Thymus (tissue), 11 donors: Measurements from ENCODE around the gene MSANTD3. TPM values are rescaled to one million over a fixed set of nuclear protein-coding genes. Genes with fewer than 3 reads are reported as not detected.
A peak's percentile ranks its signal among the peaks of the same experiment; 100 is the strongest.
"Not testable (repeated sequence)": the region's sequence is repeated elsewhere in the genome, so short reads cannot be mapped to it uniquely, and the experiment has no call there.

Experiments
- DNase-seq, 9 donors: peaks; one replicate each; pipeline ENCODE4 v3.0.0-alpha.2; 2013; ENCODE audit warnings: low spot score in 9 of 9, low read depth in 6 of 9, missing footprints in 1 of 9
- H3K27ac ChIP-seq, 2 donors: one replicate each; pipeline ENCODE4 v1.5.1; 2013; ENCODE audit warnings: control low read depth in 1 of 2, low read depth in 1 of 2, low read length in 1 of 2, mild to moderate bottlenecking in 1 of 2, moderate library complexity in 1 of 2
- H3K27me3 ChIP-seq, 2 donors: one replicate each; pipeline ENCODE4 v1.5.1; 2013; ENCODE audit warnings: low read length in 1 of 2; ENCODE audit not compliant: control insufficient read depth in 2 of 2, insufficient read depth in 1 of 2
- H3K36me3 ChIP-seq, 2 donors: one replicate each; pipeline ENCODE4 v1.5.1; 2013; ENCODE audit warnings: low read length in 1 of 2, mild to moderate bottlenecking in 1 of 2, moderate library complexity in 1 of 2; ENCODE audit not compliant: control insufficient read depth in 2 of 2, insufficient read depth in 2 of 2
- H3K4me1 ChIP-seq, 2 donors: one replicate each; pipeline ENCODE4 v1.5.1; 2013; ENCODE audit warnings: low read length in 2 of 2; ENCODE audit not compliant: control insufficient read depth in 2 of 2, insufficient read depth in 2 of 2
- H3K4me3 ChIP-seq, 2 donors: one replicate each; pipeline ENCODE4 v1.5.1; 2013; ENCODE audit warnings: low read length in 2 of 2, control low read depth in 1 of 2, mild to moderate bottlenecking in 1 of 2
- H3K9me3 ChIP-seq, 2 donors: one replicate each; pipeline ENCODE4 v1.5.1; 2013; ENCODE audit warnings: low read length in 1 of 2, mild to moderate bottlenecking in 1 of 2; ENCODE audit not compliant: control insufficient read depth in 2 of 2, insufficient read depth in 1 of 2
- WGBS: extraction: QIAGEN DNeasy Blood & Tissue Kit; methylation state at CpG from one replicate; pipeline ENCODE4 v1.1.7; 2013; 5-methylcytosine and 5-hydroxymethylcytosine counted together
- polyA plus RNA-seq: library from polyadenylated mRNA; stranded (reverse); fragments of 200-250 nt; gene quantifications from one replicate; pipeline ENCODE4 v1.2.3, GENCODE V29; 2013
- total RNA-seq: library from RNA; stranded (reverse); fragments of 120-200 nt; gene quantifications from one replicate; pipeline ENCODE4 v1.2.4, GENCODE V29; 2013
- donor health status: healthy.

MSANTD3 gene
- total and polyA plus RNA-seq, 2 donors: 9.2 to 16.8 TPM

GRCh38 chr9:100437860-100438805 is 11.2 kb downstream of the MSANTD3 start:
- WGBS: 94% methylated on average over 1 of the region's 1 CpG
- DNase-seq: peak; percentile 18 to 71 (median 46)

DNA sequence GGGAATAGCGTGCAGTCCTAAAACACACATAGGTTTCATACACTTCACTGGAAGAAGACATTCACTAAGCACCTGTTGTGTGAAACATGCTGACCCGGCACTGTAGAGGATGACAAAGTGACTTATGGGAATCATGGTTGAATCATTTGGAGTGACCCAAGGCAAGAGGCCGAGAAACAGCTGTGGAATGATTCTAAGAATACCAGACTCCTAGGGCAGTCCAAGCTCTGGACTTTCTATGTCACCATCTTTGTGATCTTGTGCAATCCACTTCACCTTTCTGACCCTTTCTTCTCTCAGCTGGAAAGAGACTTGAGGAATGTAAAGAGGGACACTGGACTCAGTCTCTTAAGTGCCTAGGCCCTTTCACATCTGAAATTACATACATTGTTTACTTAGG is 13.1 kb downstream of the MSANTD3 start:
- Histone ChIP-seq H3K27me3 (no peaks in the 10 kb centered on the region), H3K4me3 (no peak overlapping the region), H3K36me3 (peaks cover 0 to 5% of the 10 kb centered on the region in 2 donors), H3K4me1 (no peaks in the 10 kb centered on the region), H3K9me3 (no peaks in the 10 kb centered on the region), H3K27ac (no peak overlapping the region)
- no peak for DNase-seq
- 98% methylated on average over 3 of the region's 3 CpGs for WGBS

More at GRCh38 chr9:100437860-100438805, 11.2 kb downstream of the MSANTD3 start:
- H3K36me3 ChIP-seq: no peaks in the 10 kb centered on the region
- peaks cover 0 to 1% of the 10 kb centered on the region in 2 donors for H3K4me1 ChIP-seq
- H3K27me3 ChIP-seq: no peaks in the 10 kb centered on the region
- H3K4me3 ChIP-seq: no peak overlapping the region
- no peak overlapping the region for H3K27ac ChIP-seq
- no peaks in the 10 kb centered on the region for H3K9me3 ChIP-seq

DNA sequence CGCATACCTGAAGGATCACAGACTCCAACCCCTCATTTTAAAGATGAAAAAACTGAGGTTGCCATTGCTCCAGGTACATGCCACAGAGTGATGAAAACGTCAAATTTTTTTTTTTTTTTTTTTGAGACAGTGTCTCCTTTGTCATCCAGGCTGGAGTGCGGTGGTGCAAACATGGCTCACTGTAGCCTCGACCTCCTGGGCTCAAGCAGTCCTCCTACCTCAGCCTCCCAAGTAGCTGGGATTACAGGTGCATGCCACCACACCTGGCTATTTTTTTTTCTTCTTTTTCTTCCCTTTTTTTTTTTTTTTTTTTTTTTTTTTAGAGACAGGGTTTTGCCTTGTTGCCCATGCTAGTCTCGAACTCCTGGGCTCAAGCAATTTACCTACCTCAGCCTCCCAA is 13.5 kb downstream of the MSANTD3 start:
- not testable (repeated sequence) for H3K27me3 ChIP-seq, H3K27ac ChIP-seq, H3K4me3 ChIP-seq, DNase-seq, H3K9me3 ChIP-seq, H3K4me1 ChIP-seq, H3K36me3 ChIP-seq
- 95% methylated on average over 5 of the region's 5 CpGs for WGBS

GRCh38 chr9:100441911-100442361 is 15.0 kb downstream of the MSANTD3 start:
- DNase-seq: no peak
- H3K4me1 ChIP-seq: no peaks in the 10 kb centered on the region
- H3K4me3 ChIP-seq: no peak overlapping the region
- H3K27me3 ChIP-seq: no peaks in the 10 kb centered on the region
- H3K9me3 ChIP-seq: no peaks in the 10 kb centered on the region
- no peak overlapping the region for H3K27ac ChIP-seq
- 89% methylated on average over 19 of the region's 19 CpGs for WGBS
- peaks cover 0 to 7% of the 10 kb centered on the region in 2 donors for H3K36me3 ChIP-seq

- WGBS: 86% methylated on average over 4 of the region's 4 CpGs
- no peak for DNase-seq
- Histone ChIP-seq H3K4me3 (no peak overlapping the region), H3K27me3 (no peaks in the 10 kb centered on the region), H3K27ac (no peak overlapping the region), H3K9me3 (no peaks in the 10 kb centered on the region), H3K36me3 (peaks cover 0 to 7% of the 10 kb centered on the region in 2 donors), H3K4me1 (no peaks in the 10 kb centered on the region)
Measured at GRCh38 chr9:100443781-100444768, 17.1 kb downstream of the MSANTD3 start.

DNA sequence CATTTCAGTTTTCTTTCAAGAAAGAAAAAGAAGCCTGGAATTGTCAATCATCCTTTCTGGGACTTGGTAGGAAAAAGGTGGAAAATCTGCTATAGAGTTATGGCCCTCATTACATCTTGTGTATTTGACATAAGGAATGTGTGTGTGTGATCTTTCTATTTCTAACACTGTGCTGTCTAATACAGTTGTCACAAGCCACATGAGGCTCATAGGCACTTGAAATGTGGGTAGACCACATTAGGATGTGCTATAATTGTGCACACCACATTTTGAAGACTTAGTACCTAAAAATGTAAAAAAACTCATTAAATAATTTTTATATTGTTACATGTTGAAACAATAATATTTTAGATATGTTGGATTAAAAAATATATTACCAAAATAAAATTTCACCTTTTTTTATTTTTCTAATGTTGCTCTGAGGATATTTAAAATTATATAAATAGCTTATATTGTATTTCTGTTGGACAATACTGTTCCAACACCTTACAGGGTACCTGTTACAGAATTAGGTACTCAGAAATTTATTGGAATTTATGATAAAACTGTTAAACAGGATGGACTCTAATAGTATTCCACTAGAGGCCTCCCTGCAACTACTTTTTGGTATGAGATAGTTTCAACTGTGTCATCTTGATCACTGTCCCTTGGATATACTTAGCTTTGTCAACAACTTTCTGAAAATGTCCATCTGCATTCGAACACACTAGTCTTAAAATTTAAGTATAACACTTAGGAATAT is 18.4 kb downstream of the MSANTD3 start:
- peaks cover 0 to 7% of the 10 kb centered on the region in 2 donors for H3K36me3 ChIP-seq
- no peaks in the 10 kb centered on the region for H3K27me3 ChIP-seq
- 49% methylated on average over 1 of the region's 1 CpG for WGBS
- H3K4me3 ChIP-seq: no peak overlapping the region
- no peaks in the 10 kb centered on the region for H3K4me1 ChIP-seq
- no peak for DNase-seq
- no peaks in the 10 kb centered on the region for H3K9me3 ChIP-seq
- no peak overlapping the region for H3K27ac ChIP-seq

DNA sequence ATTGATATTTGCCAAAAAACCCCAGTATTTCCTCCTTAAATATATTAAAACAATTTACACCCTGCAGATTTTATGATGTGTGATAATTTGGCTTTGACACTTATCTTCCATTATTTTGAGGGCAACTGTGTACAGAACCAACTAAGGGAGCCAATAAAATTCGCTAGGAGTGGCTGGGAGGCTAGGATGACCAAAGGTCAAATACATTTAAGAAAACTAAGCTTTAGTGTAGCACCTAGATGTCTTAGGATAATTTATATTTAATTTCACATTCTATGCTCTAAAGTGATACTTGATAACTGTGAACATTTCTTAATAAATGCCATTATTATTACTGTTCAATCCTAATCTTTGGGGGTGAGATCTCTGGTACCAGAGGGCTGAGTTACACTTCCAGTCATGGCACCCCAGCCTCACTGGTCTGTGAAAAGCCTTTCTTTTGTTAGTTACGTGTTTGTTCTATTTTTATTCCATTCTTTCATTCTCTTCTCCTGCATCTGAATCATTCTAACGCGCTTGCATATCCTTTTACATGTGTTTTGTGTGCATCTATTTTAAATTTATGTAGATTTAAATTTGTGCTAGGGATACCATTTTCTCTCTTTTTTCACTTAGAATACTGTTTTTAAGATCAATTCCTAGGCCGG is 19.1 kb downstream of the MSANTD3 start:
- peaks cover 3 to 7% of the 10 kb centered on the region in 2 donors for H3K36me3 ChIP-seq
- H3K27me3 ChIP-seq: no peaks in the 10 kb centered on the region
- no peak overlapping the region for H3K27ac ChIP-seq
- 98% methylated on average over 5 of the region's 5 CpGs for WGBS
- no peaks in the 10 kb centered on the region for H3K9me3 ChIP-seq
- no peak for DNase-seq
- H3K4me1 ChIP-seq: no peaks in the 10 kb centered on the region
- no peak overlapping the region for H3K4me3 ChIP-seq

DNA sequence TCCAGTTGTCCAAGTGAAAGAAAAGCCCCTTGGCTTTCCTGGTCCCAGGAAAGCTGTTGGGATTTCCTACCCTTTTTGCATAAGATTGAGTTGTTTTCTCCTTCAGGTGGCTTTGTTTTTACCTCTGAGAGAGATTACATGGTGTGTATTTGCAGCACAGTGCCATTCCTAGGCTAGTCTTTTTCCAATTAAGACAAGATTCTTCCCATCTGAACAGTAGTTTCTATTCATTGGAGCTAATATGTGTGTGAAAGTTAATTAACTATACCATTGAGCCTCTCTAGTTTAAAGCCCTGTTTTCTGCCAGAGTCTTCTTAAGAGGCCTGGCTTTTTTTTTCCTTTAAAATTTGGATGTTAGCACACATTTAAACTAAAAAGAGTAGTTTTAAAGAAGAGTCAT is 20.1 kb downstream of the MSANTD3 start:
- Histone ChIP-seq H3K27ac (no peak overlapping the region), H3K36me3 (peaks cover 6 to 7% of the 10 kb centered on the region in 2 donors), H3K9me3 (no peaks in the 10 kb centered on the region), H3K27me3 (no peaks in the 10 kb centered on the region), H3K4me3 (no peak overlapping the region), H3K4me1 (no peaks in the 10 kb centered on the region)
- DNase-seq: no peak
